Measurements from ENCODE around the gene PIK3AP1. TPM values are rescaled to one million over a fixed set of nuclear protein-coding genes. Genes with fewer than 3 reads are reported as not detected.
A peak's percentile ranks its signal among the peaks of the same experiment; 100 is the strongest.

Gene PIK3AP1
- total and polyA plus RNA-seq, 10 of the 15 experiments (the other 5 are each of a cell fraction or from before 2014, with no cell fraction given): 26.2 to 306 (median 119) TPM

DNA sequence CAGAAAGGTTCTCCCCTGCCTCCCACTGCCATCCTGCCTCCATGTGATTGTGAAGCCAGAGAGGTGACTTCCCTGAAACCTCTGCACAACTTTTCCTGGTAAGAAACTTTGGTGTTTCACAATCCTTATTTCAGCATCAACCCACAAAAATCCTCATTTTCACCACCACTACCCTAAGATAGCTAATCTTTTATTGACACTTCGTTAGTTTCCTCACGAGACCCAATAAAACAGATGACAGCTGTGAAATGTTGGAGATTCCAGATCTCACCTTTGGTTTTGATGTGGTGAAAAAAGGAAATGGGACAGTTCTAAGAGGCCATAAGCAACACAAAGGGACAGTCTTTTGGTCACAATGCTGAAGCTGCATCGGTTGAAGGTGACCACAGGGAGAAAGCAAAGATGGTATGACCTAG lies 73.6 kb downstream of the PIK3AP1 start (continued):
- TF ChIP-seq, protein P1, sequence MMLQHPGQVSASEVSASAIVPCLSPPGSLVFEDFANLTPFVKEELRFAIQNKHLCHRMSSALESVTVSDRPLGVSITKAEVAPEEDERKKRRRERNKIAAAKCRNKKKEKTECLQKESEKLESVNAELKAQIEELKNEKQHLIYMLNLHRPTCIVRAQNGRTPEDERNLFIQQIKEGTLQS (IDR thresholded peaks at IDR 0.05; ENCODE audit: borderline replicate concordance, extremely low read depth, low read depth, low read length): no peak
- TF ChIP-seq SREBF1 (IDR thresholded peaks at IDR 0.05; ENCODE audit: low read length): no peak
- no peak for TF ChIP-seq MXI1 (IDR thresholded peaks at IDR 0.05; ENCODE audit: low read depth, low read length)
- no peak for TF ChIP-seq ZZZ3 (IDR thresholded peaks at IDR 0.05; ENCODE audit: control insufficient read depth, insufficient read length, low read depth)
- TF ChIP-seq SPI1 (IDR thresholded peaks at IDR 0.05; ENCODE audit: borderline replicate concordance, insufficient read depth, low read depth, low read length): peak; percentile 53; the same call in 1 of the 2 replicates
- TF ChIP-seq SMARCA5 (IDR thresholded peaks at IDR 0.05): no peak
- no peak for TF ChIP-seq RAD21 (IDR thresholded peaks at IDR 0.05; ENCODE audit: insufficient read depth, low read depth, low read length)
- no peak for TF ChIP-seq NR2F1 (conservative IDR thresholded peaks at IDR 0.05)
- no peak for TF ChIP-seq WRNIP1 (IDR thresholded peaks at IDR 0.05; ENCODE audit: borderline replicate concordance, low read depth, low read length)
- no peak for TF ChIP-seq ZSCAN29 (IDR thresholded peaks at IDR 0.05)
- TF ChIP-seq TCF12 (IDR thresholded peaks at IDR 0.05; ENCODE audit: low read depth, low read length): 0 out of 2 replicates have a peak, but pooled peaks have one; percentile 30
- TF ChIP-seq TCF7 (IDR thresholded peaks at IDR 0.05; ENCODE audit: borderline replicate concordance): peak; percentile 58; the same call in 1 of the 2 replicates
- TF ChIP-seq, protein P2, sequence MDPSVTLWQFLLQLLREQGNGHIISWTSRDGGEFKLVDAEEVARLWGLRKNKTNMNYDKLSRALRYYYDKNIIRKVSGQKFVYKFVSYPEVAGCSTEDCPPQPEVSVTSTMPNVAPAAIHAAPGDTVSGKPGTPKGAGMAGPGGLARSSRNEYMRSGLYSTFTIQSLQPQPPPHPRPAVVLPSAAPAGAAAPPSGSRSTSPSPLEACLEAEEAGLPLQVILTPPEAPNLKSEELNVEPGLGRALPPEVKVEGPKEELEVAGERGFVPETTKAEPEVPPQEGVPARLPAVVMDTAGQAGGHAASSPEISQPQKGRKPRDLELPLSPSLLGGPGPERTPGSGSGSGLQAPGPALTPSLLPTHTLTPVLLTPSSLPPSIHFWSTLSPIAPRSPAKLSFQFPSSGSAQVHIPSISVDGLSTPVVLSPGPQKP (IDR thresholded peaks at IDR 0.05; ENCODE audit: low read depth, low read length): no peak
- peak; percentile 91 to 92 for TF ChIP-seq BHLHE40 (IDR thresholded peaks at IDR 0.05; ENCODE audit: borderline replicate concordance in 1 of 2, low read depth in 2 of 2, low read length in 1 of 2)
- TF ChIP-seq NBN (IDR thresholded peaks at IDR 0.05): 0 out of 2 replicates have a peak, but pooled peaks have one; percentile 34
- no peak for TF ChIP-seq POLR2A (IDR thresholded peaks at IDR 0.05; ENCODE audit: low read depth, low read length)
- no peak for TF ChIP-seq SREBF2 (IDR thresholded peaks at IDR 0.05; ENCODE audit: low read length)
- no peak for TF ChIP-seq RFX5 (IDR thresholded peaks at IDR 0.05; ENCODE audit: low read depth, low read length)

All from GM12878 (cell line).